ENCODE results near the gene CAAP1.

GRCh38 chr9:26940779-26941178 is 48.2 kb upstream of the CAAP1 start:
- TF ChIP-seq ARID5B (CRISPR knock-in tag; IDR thresholded peaks at IDR 0.05), result no peak
- no peak for TF ChIP-seq ETV6 (CRISPR knock-in tag; conservative IDR thresholded peaks at IDR 0.05)
- TF ChIP-seq BHLHE40 (IDR thresholded peaks at IDR 0.05; ENCODE audit: low read length), result no peak
- no peak for TF ChIP-seq ZNF263 (CRISPR knock-in tag; IDR thresholded peaks at IDR 0.05)
- no peak for TF ChIP-seq PTBP1 (IDR thresholded peaks at IDR 0.05; ENCODE audit: low read depth, low read length, poor library complexity, severe bottlenecking)
- TF ChIP-seq CBX5 (CRISPR knock-in tag; IDR thresholded peaks at IDR 0.05; ENCODE audit: borderline replicate concordance), result no peak
- no peak for TF ChIP-seq MAX (IDR thresholded peaks at IDR 0.05)
- no peak for TF ChIP-seq EHMT2 (IDR thresholded peaks at IDR 0.05; ENCODE audit: borderline replicate concordance, low read depth, low read length)
- TF ChIP-seq ZKSCAN8 (CRISPR knock-in tag; IDR thresholded peaks at IDR 0.05; ENCODE audit: borderline replicate concordance), result no peak
- TF ChIP-seq DPF2 (CRISPR knock-in tag; IDR thresholded peaks at IDR 0.05; ENCODE audit: borderline replicate concordance, low read depth), result no peak
- TF ChIP-seq CTCF (CRISPR knock-in tag; IDR thresholded peaks at IDR 0.05), result no peak
- no peak for TF ChIP-seq ZNF792 (CRISPR knock-in tag; IDR thresholded peaks at IDR 0.05)
- TF ChIP-seq ZNF17 (CRISPR knock-in tag; IDR thresholded peaks at IDR 0.05), result no peak
